Chondrocyte (in vitro differentiated cells): ENCODE results near the gene KCNJ1. TPM values are rescaled to one million over a fixed set of nuclear protein-coding genes. Genes with fewer than 3 reads are reported as not detected.

Experiments
- DNase-seq: peaks from one replicate; pipeline ENCODE4 v3.0.0; 2021; ENCODE audit warnings: mixed read lengths, low spot score
- H3K27ac Mint-ChIP-seq: one replicate; pipeline ENCODE4 v1.8.0; 2021; ENCODE audit warnings: mild to moderate bottlenecking, moderate library complexity, mixed read lengths; ENCODE audit not compliant: unreplicated experiment
- H3K27me3 Mint-ChIP-seq: 2 replicates; pipeline ENCODE4 v1.8.0; 2021; ENCODE audit warnings: low read depth, mixed read lengths
- H3K36me3 Mint-ChIP-seq: 2 replicates; pipeline ENCODE4 v1.8.0; 2021; ENCODE audit warnings: low read depth, mixed read lengths
- H3K4me1 Mint-ChIP-seq: 2 replicates; pipeline ENCODE4 v1.8.0; 2021; ENCODE audit warnings: low read depth, mild to moderate bottlenecking, mixed read lengths
- H3K4me3 Mint-ChIP-seq: one replicate; pipeline ENCODE4 v1.8.0; 2021; ENCODE audit warnings: mild to moderate bottlenecking, moderate library complexity, mixed read lengths; ENCODE audit not compliant: unreplicated experiment
- H3K9me3 Mint-ChIP-seq: 2 replicates; pipeline ENCODE4 v1.8.0; 2021; ENCODE audit warnings: low read depth, mixed read lengths
- CTCF ChIP-seq: fragments of 200-600 bp; sonication (generic); IDR thresholded peaks from 2 replicates; pipeline ENCODE4 v1.5.0; 2021; ENCODE audit warnings: antibody characterized with exemption, mild to moderate bottlenecking, moderate library complexity
- total RNA-seq: library from RNA; stranded (reverse); gene quantifications from 3 replicates; pipeline ENCODE4 v1.2.1, GENCODE V29; 2021

The KCNJ1 gene
- total RNA-seq, 1 donor from 2014 or later: not detected

GRCh38 chr11:128904656-128905344 is 37.7 kb upstream of the KCNJ1 start:
- Mint-ChIP-seq H3K36me3 (no peaks in the 10 kb centered on the region), H3K9me3 (no peaks in the 10 kb centered on the region), H3K27ac (no peak overlapping the region), H3K4me1 (peaks cover 53% of the 10 kb centered on the region), H3K4me3 (peak overlapping the region; percentile 68), H3K27me3 (peaks cover 3% of the 10 kb centered on the region)
- no peak for TF ChIP-seq CTCF
- DNase-seq: no peak

- H3K27me3 Mint-ChIP-seq: peaks cover 3% of the 10 kb centered on the region
- peak overlapping the region; percentile 68 for H3K4me3 Mint-ChIP-seq
- H3K27ac Mint-ChIP-seq: no peak overlapping the region
- no peaks in the 10 kb centered on the region for H3K9me3 Mint-ChIP-seq
- peaks cover 48% of the 10 kb centered on the region for H3K4me1 Mint-ChIP-seq
- no peak for TF ChIP-seq CTCF
- H3K36me3 Mint-ChIP-seq: no peaks in the 10 kb centered on the region
- no peak for DNase-seq
Measured at GRCh38 chr11:128904303-128904655, 37.2 kb upstream of the KCNJ1 start.

DNA sequence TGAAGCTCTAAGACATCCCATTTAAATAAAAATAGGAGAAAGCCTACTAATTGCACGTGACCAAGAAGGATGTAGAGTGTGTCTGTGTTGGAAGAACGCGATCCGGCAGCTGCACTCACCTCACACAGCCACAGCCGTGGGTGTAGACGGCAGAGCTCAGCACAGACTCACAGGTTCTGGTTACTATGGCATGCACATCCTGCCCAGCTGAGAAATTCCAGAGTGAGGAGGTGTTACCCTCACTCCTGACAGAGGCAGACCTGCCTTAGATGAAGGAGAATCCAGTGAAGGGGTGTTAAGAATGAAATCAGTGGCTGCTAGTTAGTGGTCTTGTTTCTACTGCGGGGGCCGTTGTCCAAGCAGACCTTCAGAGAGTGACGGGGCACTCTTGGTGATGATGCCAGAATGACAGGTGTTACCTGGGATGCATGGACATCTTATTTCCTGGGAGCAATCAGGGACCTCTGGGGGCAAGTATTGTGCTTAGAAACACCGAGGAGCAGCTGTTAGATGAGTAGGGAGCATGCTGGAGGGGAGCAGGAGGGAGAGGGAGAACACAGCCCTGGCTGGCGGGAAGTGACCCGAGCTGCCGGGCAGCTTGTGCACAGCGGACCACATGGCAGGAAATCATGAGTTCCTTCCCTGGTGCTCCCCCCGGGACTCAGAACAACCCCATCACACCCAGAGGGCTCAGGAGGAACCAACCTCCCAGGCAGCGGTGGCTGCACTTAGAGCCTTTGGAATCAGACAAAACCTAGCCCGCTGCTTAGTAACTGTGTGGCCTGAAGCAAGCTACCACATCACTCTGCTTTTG is 36.4 kb upstream of the KCNJ1 start:
- DNase-seq: no peak
- H3K36me3 Mint-ChIP-seq: no peaks in the 10 kb centered on the region
- H3K4me3 Mint-ChIP-seq: no peak overlapping the region
- peaks cover 41% of the 10 kb centered on the region for H3K4me1 Mint-ChIP-seq
- no peak for TF ChIP-seq CTCF
- H3K27ac Mint-ChIP-seq: no peak overlapping the region
- H3K27me3 Mint-ChIP-seq: peaks cover 5% of the 10 kb centered on the region
- no peaks in the 10 kb centered on the region for H3K9me3 Mint-ChIP-seq

DNA sequence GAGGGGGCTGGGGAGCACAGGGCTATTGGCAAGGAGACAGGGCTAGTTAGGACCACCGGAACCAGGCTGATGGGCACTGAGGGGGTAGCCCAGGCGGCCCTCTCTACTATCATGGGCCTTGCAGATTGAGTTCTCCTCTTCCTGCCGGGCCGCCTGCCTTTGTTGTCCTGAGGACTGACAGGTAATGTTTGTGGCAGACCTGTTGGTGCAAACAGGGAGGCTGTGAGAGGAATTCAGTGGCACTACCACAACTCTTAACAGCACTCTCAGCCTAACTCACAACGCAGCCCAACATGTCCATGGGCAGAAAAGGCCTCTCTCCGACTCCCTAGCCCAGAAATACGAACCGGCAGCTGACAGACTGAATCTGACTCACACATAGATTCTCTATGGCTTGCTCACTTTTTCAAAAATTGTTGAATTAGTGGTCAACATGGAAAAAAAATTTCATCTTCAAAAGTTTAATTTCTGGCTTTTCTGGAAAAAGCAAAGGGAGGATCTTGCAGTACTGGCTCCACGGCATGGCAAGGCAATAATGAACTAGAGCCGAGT is 35.5 kb upstream of the KCNJ1 start:
- Mint-ChIP-seq H3K27ac (no peak overlapping the region), H3K4me3 (no peak overlapping the region), H3K4me1 (peaks cover 35% of the 10 kb centered on the region), H3K27me3 (peaks cover 5% of the 10 kb centered on the region), H3K9me3 (no peaks in the 10 kb centered on the region), H3K36me3 (no peaks in the 10 kb centered on the region)
- no peak for TF ChIP-seq CTCF
- no peak for DNase-seq

GRCh38 chr11:128901653-128902514 is 34.8 kb upstream of the KCNJ1 start:
- TF ChIP-seq CTCF: no peak
- H3K27me3 Mint-ChIP-seq: peaks cover 5% of the 10 kb centered on the region
- H3K36me3 Mint-ChIP-seq: no peaks in the 10 kb centered on the region
- H3K4me3 Mint-ChIP-seq: no peak overlapping the region
- H3K27ac Mint-ChIP-seq: no peak overlapping the region
- no peaks in the 10 kb centered on the region for H3K9me3 Mint-ChIP-seq
- peaks cover 35% of the 10 kb centered on the region for H3K4me1 Mint-ChIP-seq
- no peak for DNase-seq
